Panc1 (cell line): ENCODE data around the gene UBR2. TPM values are rescaled to one million over a fixed set of nuclear protein-coding genes. Genes with fewer than 3 reads are reported as not detected.

Source experiments
- ATAC-seq: fragments of 200-7000 bp; cut with Tn5 transposase; 2 replicates; pipeline ENCODE4 v1.9.1; 2020; ENCODE audit warnings: mild to moderate bottlenecking, moderate library complexity
- BruUV-seq: library from RNA; stranded (reverse); fragments of 400-500 nt; replicated peaks from 2 replicates; lab custom pipeline; 2021; lab: Mats Ljungman, UMichigan
- CTCF ChIA-PET: fragments of 300-600 bp; sonication (Branson Sonifier 250); formaldehyde crosslinking; loops from one replicate; lab custom pipeline; 2022; ENCODE audit warnings: antibody characterized with exemption; lab: Charles Lee
- POLR2A ChIA-PET: fragments of 300-600 bp; sonication (Branson Sonifier 250); formaldehyde crosslinking; loops from one replicate; lab custom pipeline; 2022; ENCODE audit warnings: antibody characterized with exemption; lab: Charles Lee
- DNase-seq: peaks from one replicate; pipeline ENCODE4 v3.0.0-alpha.2; 2010; ENCODE audit warnings: low read depth, low spot score
- H3K27ac ChIP-seq: 2 replicates; pipeline ENCODE4 v1.5.1; 2011; ENCODE audit warnings: mild to moderate bottlenecking, low read length, inconsistent platforms
- H3K27me3 ChIP-seq: fragments of 200-500 bp; sonication (Bioruptor generic); 2 replicates; pipeline ENCODE4 v1.6.0; 2014; ENCODE audit warnings: low read length, inconsistent platforms; ENCODE audit not compliant: control insufficient read depth, insufficient read depth
- H3K36me3 ChIP-seq: fragments of 200-500 bp; sonication (Bioruptor generic); 2 replicates; pipeline ENCODE4 v1.5.1; 2014; ENCODE audit warnings: inconsistent platforms, mild to moderate bottlenecking, low read length, moderate library complexity; ENCODE audit not compliant: control insufficient read depth, insufficient read depth
- H3K4me1 ChIP-seq: 2 replicates; pipeline ENCODE4 v1.5.1; 2011; ENCODE audit warnings: inconsistent platforms, mild to moderate bottlenecking, low read length, moderate library complexity; ENCODE audit not compliant: control insufficient read depth, insufficient read depth
- H3K4me3 ChIP-seq, 2 experiments: 2 replicates each; pipeline ENCODE4 v1.5.1; 2011 to 2012; ENCODE audit warnings: low read depth in 2 of 2, low read length in 2 of 2, mild to moderate bottlenecking in 2 of 2, inconsistent platforms in 1 of 2, moderate library complexity in 1 of 2
- H3K9me3 ChIP-seq: fragments of 200-500 bp; sonication (Bioruptor generic); 2 replicates; pipeline ENCODE4 v1.5.1; 2014; ENCODE audit warnings: low read depth, mild to moderate bottlenecking, inconsistent platforms, low read length, moderate library complexity; ENCODE audit not compliant: control insufficient read depth, insufficient read depth
- POLR2AphosphoS5 ChIP-seq: IDR thresholded peaks from 2 replicates; pipeline ENCODE4 v1.6.1; 2012; ENCODE audit warnings: mild to moderate bottlenecking, low read depth, low read length, moderate library complexity
- REST ChIP-seq, 2 experiments: IDR thresholded peaks; 2 replicates each; pipeline ENCODE4 v1.6.1; 2011 to 2012; ENCODE audit warnings: low read depth in 2 of 2, control low read depth in 1 of 2, low read length in 1 of 2, mild to moderate bottlenecking in 1 of 2, moderate library complexity in 1 of 2; ENCODE audit not compliant: insufficient read depth in 1 of 2
- SIN3A ChIP-seq: IDR thresholded peaks from 2 replicates; pipeline ENCODE4 v1.6.1; 2012; ENCODE audit warnings: low read depth, mild to moderate bottlenecking, low read length, moderate library complexity, borderline replicate concordance; ENCODE audit not compliant: insufficient read depth
- TCF7L2 ChIP-seq: IDR thresholded peaks from 2 replicates; pipeline ENCODE4 v1.6.1; 2011; ENCODE audit warnings: mild to moderate bottlenecking, low read depth, low read length, inconsistent platforms
- in situ Hi-C: cut with HindIII; loops from 2 replicates; pipeline ENCODE4 v1.10.0; 2016; ENCODE audit warnings: low sequenced_read_pairs, low pct_unique_long_range_greater_than_20kb
- intact Hi-C: fragments of 100-400 bp; cut with micrococcal nuclease; formaldehyde crosslinking; loops from one replicate; pipeline ENCODE4 v1.10.0; 2022; ENCODE audit not compliant: unreplicated experiment
- total RNA-seq: library from RNA; stranded (reverse); gene quantifications from one replicate; pipeline ENCODE4 v1.2.1, GENCODE V29; 2021; ENCODE audit not compliant: unreplicated experiment
- TF ChIP-seq, protein P1 (sequence below): fragments of 450-650 bp; IDR thresholded peaks from 2 replicates; pipeline ENCODE4 v1.5.1; 2017; ENCODE audit warnings: mild to moderate bottlenecking

UBR2 gene
- total RNA-seq, 1 experiment from 2014 or later = 19.1 TPM

GRCh38 chr6:42726485-42727086 is 162.8 kb downstream of the UBR2 start:
- intact Hi-C loops = loop anchor here (1.0 to 5.0 kb wide), 2 partner anchors 65 to 151 kb away; partner anchors contain the start of gene RPL7L1
- no peak for TF ChIP-seq SIN3A
- TF ChIP-seq, protein P1, sequence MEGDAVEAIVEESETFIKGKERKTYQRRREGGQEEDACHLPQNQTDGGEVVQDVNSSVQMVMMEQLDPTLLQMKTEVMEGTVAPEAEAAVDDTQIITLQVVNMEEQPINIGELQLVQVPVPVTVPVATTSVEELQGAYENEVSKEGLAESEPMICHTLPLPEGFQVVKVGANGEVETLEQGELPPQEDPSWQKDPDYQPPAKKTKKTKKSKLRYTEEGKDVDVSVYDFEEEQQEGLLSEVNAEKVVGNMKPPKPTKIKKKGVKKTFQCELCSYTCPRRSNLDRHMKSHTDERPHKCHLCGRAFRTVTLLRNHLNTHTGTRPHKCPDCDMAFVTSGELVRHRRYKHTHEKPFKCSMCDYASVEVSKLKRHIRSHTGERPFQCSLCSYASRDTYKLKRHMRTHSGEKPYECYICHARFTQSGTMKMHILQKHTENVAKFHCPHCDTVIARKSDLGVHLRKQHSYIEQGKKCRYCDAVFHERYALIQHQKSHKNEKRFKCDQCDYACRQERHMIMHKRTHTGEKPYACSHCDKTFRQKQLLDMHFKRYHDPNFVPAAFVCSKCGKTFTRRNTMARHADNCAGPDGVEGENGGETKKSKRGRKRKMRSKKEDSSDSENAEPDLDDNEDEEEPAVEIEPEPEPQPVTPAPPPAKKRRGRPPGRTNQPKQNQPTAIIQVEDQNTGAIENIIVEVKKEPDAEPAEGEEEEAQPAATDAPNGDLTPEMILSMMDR = peak; percentile 93
- H3K27ac ChIP-seq = no peak overlapping the region
- no TSS peak for BruUV-seq
- CTCF ChIA-PET = interaction anchor here (0.8 to 1.1 kb wide), 3 partner anchors 27 to 66 kb away, joined by 3 to 6 read pairs (median 4); no protein-coding TSS in a partner anchor
- DNase-seq (no peak), ATAC-seq (peak; percentile 94)
- H3K9me3 ChIP-seq = no peaks in the 10 kb centered on the region
- peaks cover 4% of the 10 kb centered on the region; the same call in 1 of the 2 replicates for H3K4me1 ChIP-seq
- no peaks in the 10 kb centered on the region for H3K27me3 ChIP-seq
- no peak overlapping the region for H3K4me3 ChIP-seq
- POLR2A ChIA-PET = interaction anchor here (0.6 kb wide), 1 partner anchor 145 kb away, joined by 9 read pairs; no protein-coding TSS in a partner anchor
- in situ Hi-C loops = no loop called here
- H3K36me3 ChIP-seq = no peaks in the 10 kb centered on the region

GRCh38 chr6:42727087-42727611 is 163.3 kb downstream of the UBR2 start:
- ChIA-PET POLR2A (interaction anchor here (0.6 kb wide), 1 partner anchor 145 kb away, joined by 9 read pairs; no protein-coding TSS in a partner anchor), CTCF (no interaction called here)
- peaks cover 4% of the 10 kb centered on the region; the same call in 1 of the 2 replicates for H3K4me1 ChIP-seq
- TF ChIP-seq SIN3A = no peak
- no peak for TF ChIP-seq TCF7L2
- TF ChIP-seq, protein P1 = no peak
- no peak for TF ChIP-seq REST (IDR thresholded peaks at IDR 0.05; ENCODE audit: insufficient read depth in 1 of 2, low read depth in 2 of 2, low read length in 1 of 2)
- no peak for TF ChIP-seq POLR2AphosphoS5
- no peak overlapping the region for H3K4me3 ChIP-seq
- no peaks in the 10 kb centered on the region for H3K9me3 ChIP-seq
- no peaks in the 10 kb centered on the region for H3K36me3 ChIP-seq
- ATAC-seq = no peak; the same call in 1 of the 2 replicates
- no TSS peak for BruUV-seq
- intact Hi-C loops (loop anchor here (5.0 kb wide), 1 partner anchor 150 kb away; the partner anchor contains the start of gene RPL7L1), in situ Hi-C loops (no loop called here)
- DNase-seq = no peak
- H3K27ac ChIP-seq = no peak overlapping the region
- no peaks in the 10 kb centered on the region for H3K27me3 ChIP-seq
